Activated naive CD8-positive, alpha-beta T cell treated with anti-CD3 and anti-CD28 coated beads, Interleukin-2, amount 50 U/mL, for 24 hours (primary cell): Measurements from ENCODE around the gene CCNF.
A peak's percentile ranks its signal among the peaks of the same experiment; 100 is the strongest.
"Not testable (repeated sequence)": the region's sequence is repeated elsewhere in the genome, so short reads cannot be mapped to it uniquely, and the experiment has no call there.

Experiments
- ATAC-seq: fragments of 150-1000 bp; cut with Tn5 transposase; one replicate; pipeline ENCODE4 v1.10.0; 2021
- DNase-seq: peaks from one replicate; pipeline ENCODE4 v3.0.0; 2021
- H3K27ac Mint-ChIP-seq: one replicate; pipeline ENCODE4 v1.8.0; 2021; ENCODE audit warnings: mild to moderate bottlenecking, mixed read lengths
- H3K27me3 Mint-ChIP-seq: one replicate; pipeline ENCODE4 v1.8.0; 2021; ENCODE audit warnings: mixed read lengths
- H3K36me3 Mint-ChIP-seq: one replicate; pipeline ENCODE4 v1.8.0; 2021; ENCODE audit warnings: low read depth, mixed read lengths
- H3K4me1 Mint-ChIP-seq: one replicate; pipeline ENCODE4 v1.8.0; 2021; ENCODE audit warnings: mixed read lengths
- H3K4me3 Mint-ChIP-seq: one replicate; pipeline ENCODE4 v1.8.0; 2021; ENCODE audit warnings: mild to moderate bottlenecking, moderate library complexity, mixed read lengths
- H3K9me3 Mint-ChIP-seq: one replicate; pipeline ENCODE4 v1.8.0; 2021; ENCODE audit warnings: mixed read lengths

The CCNF gene

DNA sequence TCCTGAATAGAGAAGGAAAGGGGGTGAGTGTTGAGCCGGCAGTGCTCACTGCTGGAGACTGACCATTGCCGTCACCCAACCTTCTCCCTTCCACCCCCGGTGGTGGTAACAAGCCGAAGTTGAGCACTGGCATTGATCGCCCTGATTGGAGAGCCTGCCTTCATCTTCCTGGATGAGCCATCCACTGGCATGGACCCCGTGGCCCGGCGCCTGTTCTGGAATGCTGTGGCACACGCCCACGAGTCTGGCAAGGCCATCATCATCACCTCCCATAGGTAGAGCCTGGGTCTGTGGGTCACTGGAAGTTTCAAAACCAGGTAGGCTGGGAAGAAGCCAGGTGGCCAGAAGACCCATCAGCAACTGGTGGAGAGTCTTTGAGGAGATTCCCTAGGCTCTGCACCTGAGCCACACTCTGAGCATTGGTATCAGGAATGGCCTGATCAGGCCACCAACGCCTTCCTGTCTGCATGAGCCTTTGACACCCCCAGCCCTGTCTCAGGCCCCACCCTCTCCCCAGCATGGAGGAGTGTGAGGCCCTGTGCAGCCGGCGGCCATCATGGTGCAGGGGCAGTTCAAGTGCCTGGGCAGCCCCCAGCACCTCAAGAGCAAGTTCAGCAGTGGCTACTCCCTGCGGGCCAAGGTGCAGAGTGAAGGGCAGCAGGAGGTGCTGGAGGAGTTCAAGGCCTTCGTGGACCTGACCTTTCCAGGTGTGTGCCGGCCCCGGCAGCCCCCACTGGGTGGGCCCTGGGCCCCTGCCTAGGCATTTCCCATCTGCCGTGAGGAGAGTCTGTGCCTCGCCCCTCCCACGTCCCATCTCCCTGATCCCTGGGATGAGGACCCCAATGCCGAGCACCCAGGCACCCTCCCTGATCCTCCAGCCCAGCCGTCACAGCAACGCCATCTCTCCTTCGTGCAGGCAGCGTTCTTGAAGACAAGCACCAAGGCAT, 4.9 kb upstream of the CCNF start:
- Mint-ChIP-seq H3K4me1 (peaks cover 7% of the 10 kb centered on the region), H3K4me3 (no peak overlapping the region), H3K9me3 (no peaks in the 10 kb centered on the region), H3K27me3 (no peaks in the 10 kb centered on the region), H3K36me3 (no peaks in the 10 kb centered on the region), H3K27ac (no peak overlapping the region)
- ATAC-seq (no peak), DNase-seq (no peak)

DNA sequence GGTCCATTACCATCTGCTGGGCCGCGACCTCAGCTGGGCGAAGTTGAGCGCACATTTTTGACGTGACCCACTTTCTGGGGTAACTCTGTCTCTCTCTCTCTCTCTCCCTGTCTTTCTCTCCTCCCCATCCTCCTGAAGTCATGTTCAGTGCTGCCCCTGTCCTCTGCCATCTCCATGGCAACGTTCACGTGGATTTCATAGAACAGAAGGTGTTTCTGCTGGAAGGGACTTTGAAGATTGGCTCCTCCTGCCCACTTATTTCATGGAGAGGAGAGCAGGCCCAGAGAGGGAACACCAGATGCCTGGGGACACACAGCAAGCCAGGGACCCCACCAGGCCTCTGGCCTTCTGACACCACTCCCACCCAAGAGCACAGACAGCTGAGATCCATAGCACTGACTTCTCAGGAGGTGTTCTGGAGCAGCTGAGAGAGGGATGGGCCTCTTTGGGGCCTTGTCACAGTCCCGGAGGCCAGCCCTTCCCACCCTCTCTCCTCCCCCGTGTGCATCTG, 4.2 kb upstream of the CCNF start:
- H3K27me3 Mint-ChIP-seq: no peaks in the 10 kb centered on the region
- ATAC-seq (no peak), DNase-seq (no peak)
- peaks cover 2% of the 10 kb centered on the region for H3K36me3 Mint-ChIP-seq
- H3K4me3 Mint-ChIP-seq: no peak overlapping the region
- peaks cover 9% of the 10 kb centered on the region for H3K4me1 Mint-ChIP-seq
- no peak overlapping the region for H3K27ac Mint-ChIP-seq
- no peaks in the 10 kb centered on the region for H3K9me3 Mint-ChIP-seq

DNA sequence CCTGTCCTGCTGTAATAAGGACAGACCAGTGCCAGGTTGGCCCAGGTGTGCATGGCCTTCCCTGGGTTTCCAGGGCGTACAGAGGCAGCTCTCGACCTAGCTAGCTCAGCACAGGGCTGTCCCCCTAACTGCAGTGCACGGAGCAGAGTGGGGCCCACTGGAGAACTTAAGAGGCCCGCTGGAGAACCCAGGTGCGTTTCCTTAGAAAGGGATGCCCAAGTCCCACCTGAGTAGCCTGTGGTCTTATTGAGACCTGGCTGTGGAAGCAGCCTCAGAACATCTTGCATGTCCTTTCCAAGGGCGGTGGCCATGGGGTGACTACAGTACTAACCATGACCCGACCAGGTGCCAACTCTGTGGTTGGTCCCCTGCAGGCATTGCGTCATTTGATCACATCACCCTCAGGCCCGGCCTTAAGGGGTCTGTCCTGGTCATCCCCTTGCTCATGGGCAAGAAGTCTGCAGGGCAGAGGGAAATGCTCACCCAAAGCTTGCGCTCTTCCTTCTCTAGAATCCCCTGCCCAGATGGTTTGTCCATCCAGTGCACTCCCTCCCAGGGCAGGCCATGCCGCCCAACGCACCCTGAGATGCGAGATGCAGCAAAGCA, 3.3 kb upstream of the CCNF start:
- DNase-seq (no peak), ATAC-seq (no peak)
- Mint-ChIP-seq H3K27me3 (no peaks in the 10 kb centered on the region), H3K27ac (no peak overlapping the region), H3K9me3 (no peaks in the 10 kb centered on the region), H3K4me3 (no peak overlapping the region), H3K4me1 (peaks cover 18% of the 10 kb centered on the region), H3K36me3 (peaks cover 11% of the 10 kb centered on the region)

DNA sequence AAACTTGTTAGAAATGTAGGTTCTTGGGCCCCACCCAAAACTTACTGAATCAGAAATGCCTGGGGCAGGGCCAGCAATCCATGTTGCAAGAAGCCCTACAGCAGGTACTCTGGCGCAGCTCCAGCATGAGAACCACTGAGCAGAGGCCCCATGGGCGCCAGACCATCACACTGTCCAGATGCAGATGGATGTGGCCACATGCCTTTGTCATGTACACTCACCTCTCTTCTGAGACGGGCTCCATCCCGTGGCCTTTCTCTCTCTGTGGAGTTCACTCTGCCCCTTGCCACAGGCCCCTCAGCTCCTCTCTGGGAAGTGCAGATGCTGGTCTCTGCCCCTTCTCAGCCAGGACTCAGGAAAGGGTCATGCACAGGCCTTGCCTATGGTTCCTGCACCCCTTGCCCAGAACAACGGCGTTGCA, 2.3 kb upstream of the CCNF start:
- Mint-ChIP-seq H3K27ac (no peak overlapping the region), H3K4me1 (peaks cover 20% of the 10 kb centered on the region), H3K9me3 (no peaks in the 10 kb centered on the region), H3K36me3 (peaks cover 14% of the 10 kb centered on the region), H3K27me3 (no peaks in the 10 kb centered on the region), H3K4me3 (no peak overlapping the region)
- DNase-seq (no peak), ATAC-seq (no peak)

DNA sequence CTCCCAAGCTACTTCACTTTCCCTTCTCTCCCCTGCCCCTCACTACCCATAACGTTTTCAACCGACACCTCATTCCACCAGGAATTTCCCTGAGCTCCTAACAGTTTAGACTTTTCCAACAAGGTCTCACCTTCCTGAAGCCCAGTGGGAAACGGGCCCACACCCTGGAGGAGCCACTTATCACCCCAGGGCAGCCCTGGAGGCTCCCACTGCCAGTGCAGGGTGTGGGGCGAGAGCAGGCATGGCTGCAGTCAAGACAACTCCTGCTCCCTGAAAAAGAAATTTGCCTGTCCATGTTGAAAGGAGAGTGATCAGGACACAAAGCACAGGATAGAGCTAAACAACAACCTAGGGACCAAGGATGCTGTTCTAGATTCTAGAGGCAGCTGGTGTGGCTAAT, 1.7 kb upstream of the CCNF start:
- H3K9me3 Mint-ChIP-seq: no peaks in the 10 kb centered on the region
- no peaks in the 10 kb centered on the region for H3K27me3 Mint-ChIP-seq
- peaks cover 20% of the 10 kb centered on the region for H3K4me1 Mint-ChIP-seq
- peaks cover 16% of the 10 kb centered on the region for H3K36me3 Mint-ChIP-seq
- ATAC-seq: no peak
- no peak for DNase-seq
- peak overlapping the region; percentile 69 for H3K4me3 Mint-ChIP-seq
- no peak overlapping the region for H3K27ac Mint-ChIP-seq

DNA sequence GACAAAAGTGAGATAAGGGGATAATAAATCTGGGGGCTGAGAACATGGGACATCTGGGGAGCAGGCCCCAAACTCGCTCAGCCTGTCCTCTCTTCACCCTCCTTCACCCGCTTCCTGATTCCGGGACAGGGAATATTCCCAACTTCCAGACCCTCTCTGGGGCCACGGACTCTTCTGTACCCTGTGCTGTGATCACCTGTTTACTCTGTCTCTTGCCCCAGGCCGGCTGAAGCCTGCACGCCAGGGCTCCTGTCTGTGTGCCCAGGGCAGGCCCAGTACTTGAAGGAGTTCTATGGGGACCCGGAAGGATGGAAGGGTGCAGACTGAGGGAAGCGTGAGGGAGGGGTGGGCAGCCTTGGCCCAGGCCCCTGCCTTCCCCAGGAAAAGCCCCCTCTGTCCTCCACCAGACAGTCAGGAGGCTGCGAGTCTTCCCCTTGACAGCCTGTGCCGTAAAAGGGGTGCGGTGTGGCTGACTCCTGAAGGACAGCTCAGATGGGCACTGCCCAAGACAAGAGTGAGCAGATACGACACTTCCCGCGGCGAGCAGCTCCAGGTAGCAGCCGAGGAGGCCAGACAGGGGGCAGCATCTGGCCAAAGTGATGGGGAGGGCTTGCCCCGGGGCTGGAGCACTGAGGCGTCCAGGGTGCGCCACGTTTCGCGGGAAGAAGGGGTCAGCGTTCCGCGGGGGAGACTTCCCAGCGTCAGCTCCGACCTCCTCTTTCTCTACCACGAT, 1.0 kb upstream of the CCNF start:
- DNase-seq (peak; percentile 37), ATAC-seq (peak; percentile 7)
- H3K4me3 Mint-ChIP-seq: peak overlapping the region; percentile 82
- peaks cover 19% of the 10 kb centered on the region for H3K4me1 Mint-ChIP-seq
- H3K36me3 Mint-ChIP-seq: peaks cover 21% of the 10 kb centered on the region
- H3K27me3 Mint-ChIP-seq: no peaks in the 10 kb centered on the region
- H3K9me3 Mint-ChIP-seq: no peaks in the 10 kb centered on the region
- H3K27ac Mint-ChIP-seq: peak overlapping the region; percentile 54

DNA sequence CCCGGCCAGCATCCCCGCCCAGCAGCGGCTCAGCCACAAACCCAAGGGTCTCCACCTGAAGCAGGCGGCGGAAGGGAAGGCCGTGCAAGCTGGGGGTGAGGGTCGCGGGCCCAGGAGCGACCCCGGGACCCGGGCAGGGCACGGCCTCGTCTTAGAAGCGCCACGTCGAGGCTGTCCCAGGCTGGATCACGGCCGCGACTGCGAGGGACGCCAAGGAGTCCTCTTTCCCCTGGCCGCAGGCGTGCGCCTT, 538 bp upstream of the CCNF start:
- H3K4me1 Mint-ChIP-seq: peaks cover 18% of the 10 kb centered on the region
- DNase-seq: no peak
- peak overlapping the region; percentile 54 for H3K27ac Mint-ChIP-seq
- peaks cover 24% of the 10 kb centered on the region for H3K36me3 Mint-ChIP-seq
- no peaks in the 10 kb centered on the region for H3K27me3 Mint-ChIP-seq
- ATAC-seq: peak; percentile 35
- H3K9me3 Mint-ChIP-seq: no peaks in the 10 kb centered on the region
- H3K4me3 Mint-ChIP-seq: peak overlapping the region; percentile 82

DNA sequence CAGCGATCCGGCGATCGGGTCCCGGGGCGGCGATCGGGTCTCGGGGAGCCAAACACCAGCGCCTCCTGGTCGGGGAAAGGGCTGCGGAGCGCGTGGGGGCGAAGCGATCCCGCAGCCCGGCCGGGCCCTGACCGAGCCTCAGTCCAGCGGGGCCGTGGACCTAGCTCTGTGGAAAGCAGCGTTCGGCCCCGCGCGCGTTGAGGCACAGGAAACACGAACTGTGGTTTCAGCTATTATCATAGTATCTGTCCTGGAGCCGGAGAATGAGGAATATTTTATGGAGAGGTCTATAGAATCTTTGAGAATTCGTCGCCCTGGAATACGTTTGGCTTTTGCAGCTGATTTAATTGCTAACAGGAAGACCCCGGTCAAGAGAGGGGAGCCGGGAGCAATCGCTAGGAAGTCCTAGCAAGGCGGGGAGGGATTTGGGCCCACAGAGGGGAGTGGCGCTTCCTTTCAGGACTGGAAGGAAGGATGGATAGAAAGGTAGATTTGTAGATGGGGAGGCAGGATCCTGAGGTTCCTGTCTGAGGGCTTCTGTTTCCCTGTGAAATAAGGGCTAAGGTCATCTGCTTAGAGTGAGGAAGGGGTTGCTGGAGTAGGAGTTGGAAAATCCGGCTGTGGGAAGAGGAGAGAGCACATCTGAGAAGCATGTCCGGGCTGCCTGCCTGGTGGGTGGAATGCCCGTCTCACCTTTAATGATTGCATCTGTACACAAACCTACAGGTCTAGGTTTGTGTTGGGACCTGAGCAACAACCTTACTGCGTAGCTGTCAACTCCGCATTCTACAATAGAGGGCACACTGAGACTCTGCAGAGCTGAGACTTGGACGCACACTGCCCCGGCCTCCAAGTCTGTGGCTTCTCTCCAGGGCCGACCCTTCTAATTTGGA, 770 bp downstream of the CCNF start:
- Mint-ChIP-seq H3K27ac (peak overlapping the region; percentile 34), H3K4me1 (peaks cover 18% of the 10 kb centered on the region), H3K36me3 (peaks cover 30% of the 10 kb centered on the region), H3K27me3 (no peaks in the 10 kb centered on the region), H3K9me3 (no peaks in the 10 kb centered on the region), H3K4me3 (peak overlapping the region; percentile 90)
- DNase-seq (no peak), ATAC-seq (no peak)

DNA sequence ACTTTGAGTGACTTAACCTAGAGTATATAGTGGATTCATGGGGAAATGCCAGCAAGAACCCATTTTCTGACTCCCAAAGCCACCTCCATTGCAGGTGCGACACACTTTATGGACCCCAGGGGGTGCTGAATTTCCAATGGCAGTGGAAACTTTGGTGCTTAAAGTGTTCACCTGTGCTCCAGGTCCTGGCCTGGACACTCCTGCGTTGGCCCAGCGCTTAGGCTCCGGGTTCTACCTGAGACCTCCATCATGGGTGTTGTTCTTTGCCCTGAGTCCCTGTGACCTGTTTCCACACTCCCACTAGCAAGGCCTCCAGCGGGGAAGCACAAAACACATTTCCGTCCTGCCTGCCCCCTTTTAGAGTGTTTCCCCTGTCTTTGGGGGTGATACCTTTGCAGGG, 3.0 kb downstream of the CCNF start:
- Mint-ChIP-seq H3K27me3 (no peaks in the 10 kb centered on the region), H3K4me1 (peaks cover 18% of the 10 kb centered on the region), H3K9me3 (no peaks in the 10 kb centered on the region), H3K27ac (no peak overlapping the region), H3K4me3 (no peak overlapping the region), H3K36me3 (peaks cover 44% of the 10 kb centered on the region)
- DNase-seq: no peak
- ATAC-seq: no peak

DNA sequence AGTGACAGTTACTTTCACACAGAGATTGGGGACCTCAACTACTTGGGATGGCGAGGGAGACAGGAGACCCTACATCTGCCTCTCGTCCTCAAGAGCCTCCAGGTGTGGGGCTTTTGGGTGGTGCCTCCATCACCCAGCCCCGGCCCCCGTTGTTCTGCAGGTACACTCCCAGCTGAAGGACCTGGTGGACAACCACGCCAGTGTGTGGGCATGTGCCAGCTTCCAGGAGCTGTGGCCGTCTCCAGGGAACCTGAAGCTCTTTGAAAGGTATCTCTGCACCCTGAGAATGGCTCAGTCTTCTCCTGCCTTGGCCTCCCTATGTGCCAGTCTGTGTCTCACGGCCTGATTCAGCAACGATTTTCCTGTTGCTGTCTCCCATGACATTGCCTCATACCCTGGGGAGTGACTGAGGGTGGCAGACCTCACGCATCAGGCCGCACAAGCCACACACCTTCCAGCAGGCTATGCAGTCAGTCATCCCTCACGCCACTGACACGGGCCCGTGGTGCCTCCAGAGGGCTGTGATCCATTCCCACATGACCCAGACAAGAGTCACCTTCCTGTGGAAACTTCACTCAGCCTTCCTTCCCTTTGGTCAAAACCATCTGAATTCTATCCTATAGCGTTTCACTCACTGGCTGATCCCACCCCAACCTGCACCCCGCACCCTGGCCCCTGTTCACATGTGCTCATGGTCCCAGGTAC, 3.7 kb downstream of the CCNF start:
- no peak overlapping the region for H3K27ac Mint-ChIP-seq
- DNase-seq (no peak), ATAC-seq (no peak)
- H3K4me1 Mint-ChIP-seq: peaks cover 17% of the 10 kb centered on the region
- H3K9me3 Mint-ChIP-seq: no peaks in the 10 kb centered on the region
- H3K4me3 Mint-ChIP-seq: no peak overlapping the region
- H3K27me3 Mint-ChIP-seq: no peaks in the 10 kb centered on the region
- H3K36me3 Mint-ChIP-seq: peaks cover 51% of the 10 kb centered on the region

DNA sequence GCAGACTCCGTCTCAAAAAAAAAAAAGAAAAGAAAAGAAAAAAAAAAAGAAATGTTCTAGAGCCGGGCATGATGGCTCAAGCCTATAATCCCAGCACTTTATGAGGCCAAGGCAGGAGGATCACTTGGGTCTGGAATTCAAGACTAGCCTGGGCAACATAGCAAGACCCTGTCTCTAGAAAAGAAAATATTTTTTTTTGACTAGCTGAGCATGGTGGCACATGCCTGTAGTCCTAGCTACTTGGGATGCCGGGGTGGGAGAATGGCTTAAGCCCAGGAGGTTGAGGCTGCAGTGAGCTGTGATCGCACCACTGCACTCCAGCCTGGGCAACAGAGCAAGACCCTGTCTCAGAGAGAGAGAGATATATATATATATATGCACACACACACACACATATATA, 6.0 kb downstream of the CCNF start:
- DNase-seq, ATAC-seq, H3K27ac Mint-ChIP-seq, H3K9me3 Mint-ChIP-seq, H3K4me3 Mint-ChIP-seq, H3K27me3 Mint-ChIP-seq: not testable (repeated sequence)
- Mint-ChIP-seq H3K36me3 (peaks cover 61% of the 10 kb centered on the region), H3K4me1 (peaks cover 18% of the 10 kb centered on the region)

DNA sequence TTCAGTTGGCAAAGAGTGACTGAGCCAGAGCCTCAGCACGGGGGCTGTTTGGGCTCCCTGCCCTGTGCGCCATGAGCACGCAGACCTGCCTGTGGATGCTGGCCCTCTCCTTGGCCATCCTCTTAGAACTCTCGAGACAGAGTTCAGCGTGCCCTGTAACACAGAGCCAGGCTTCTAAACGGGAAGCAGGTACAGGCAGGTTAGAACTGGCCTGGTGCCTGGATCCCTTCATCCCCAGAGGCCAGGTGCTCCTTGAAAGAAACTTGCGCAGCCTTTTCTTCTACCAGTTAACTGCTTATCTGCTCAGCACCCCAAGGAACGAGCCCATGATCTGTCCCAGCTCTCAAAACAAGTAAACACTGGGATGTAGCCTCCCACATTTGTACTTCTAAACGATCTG, 6.9 kb downstream of the CCNF start:
- H3K27ac Mint-ChIP-seq: no peak overlapping the region
- no peak for DNase-seq
- no peak overlapping the region for H3K4me3 Mint-ChIP-seq
- ATAC-seq: no peak
- H3K27me3 Mint-ChIP-seq: no peaks in the 10 kb centered on the region
- peaks cover 9% of the 10 kb centered on the region for H3K4me1 Mint-ChIP-seq
- no peaks in the 10 kb centered on the region for H3K9me3 Mint-ChIP-seq
- peaks cover 57% of the 10 kb centered on the region for H3K36me3 Mint-ChIP-seq

DNA sequence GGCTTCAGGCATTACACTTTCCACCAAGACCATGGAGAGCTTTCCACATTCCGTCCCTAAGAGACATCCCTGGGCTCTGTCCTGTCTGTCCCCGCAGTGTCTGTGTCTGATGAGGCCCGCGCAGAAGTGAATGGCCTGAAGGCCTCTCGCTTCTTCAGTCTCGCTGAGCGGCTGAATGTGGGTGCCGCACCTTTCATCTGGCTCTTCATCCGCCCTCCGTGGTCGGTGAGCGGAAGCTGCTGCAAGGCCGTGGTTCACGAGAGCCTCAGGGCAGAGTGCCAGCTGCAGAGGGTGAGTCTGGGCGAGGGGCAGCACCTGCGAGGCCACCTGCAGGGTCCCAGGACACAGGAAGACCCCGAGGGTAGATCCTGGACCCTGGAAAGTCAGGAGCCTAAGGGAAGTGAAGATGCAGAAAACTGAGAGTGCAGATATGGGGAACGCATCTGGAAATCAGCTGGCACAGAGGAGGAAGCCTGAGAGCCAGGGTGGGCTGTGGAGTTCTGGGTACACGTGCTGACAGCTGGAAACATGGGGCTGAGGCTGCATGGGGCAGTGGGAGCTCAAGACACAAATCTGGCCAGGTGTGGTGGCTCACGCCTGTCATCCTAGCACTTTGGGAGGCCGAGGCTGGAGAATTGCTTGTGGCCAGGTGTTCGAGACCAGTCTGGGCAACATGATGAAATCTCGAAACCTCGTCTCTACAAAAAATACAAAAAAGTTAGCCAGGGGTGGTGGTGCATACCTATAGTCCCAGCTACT, 8.0 kb downstream of the CCNF start:
- ATAC-seq (no peak), DNase-seq (no peak)
- peaks cover 9% of the 10 kb centered on the region for H3K4me1 Mint-ChIP-seq
- H3K27me3 Mint-ChIP-seq: no peaks in the 10 kb centered on the region
- H3K4me3 Mint-ChIP-seq: no peak overlapping the region
- H3K36me3 Mint-ChIP-seq: peaks cover 58% of the 10 kb centered on the region
- no peak overlapping the region for H3K27ac Mint-ChIP-seq
- no peaks in the 10 kb centered on the region for H3K9me3 Mint-ChIP-seq
